IMR-90 (cell line): Measurements from ENCODE around the gene MICAL3. TPM values are rescaled to one million over a fixed set of nuclear protein-coding genes. Genes with fewer than 3 reads are reported as not detected.

Experiments
- ATAC-seq: fragments of 200-7000 bp; cut with Tn5 transposase; 2 replicates; pipeline ENCODE4 v1.9.1; 2020; ENCODE audit warnings: low read depth, mild to moderate bottlenecking, moderate library complexity
- BruUV-seq: library from RNA; stranded (reverse); fragments of 400-500 nt; replicated peaks from 2 replicates; lab custom pipeline; 2021; lab: Mats Ljungman, UMichigan
- CTCF ChIA-PET: fragments of 300-600 bp; formaldehyde crosslinking; extraction: SDS; loops from one replicate; lab custom pipeline; 2021; ENCODE audit warnings: antibody characterized with exemption; lab: Yijun Ruan, JAX
- POLR2A ChIA-PET: fragments of 300-600 bp; sonication (Branson Sonifier 250); formaldehyde crosslinking; loops from one replicate; lab custom pipeline; 2022; ENCODE audit warnings: antibody characterized with exemption; ENCODE audit not compliant: unreplicated experiment; lab: Charles Lee
- DNase-seq: peaks from one replicate; pipeline ENCODE4 v3.0.0; 2013
- H2AFZ ChIP-seq: replicated peaks from 2 replicates; pipeline ENCODE3; 2013; ENCODE audit warnings: low read length, mild to moderate bottlenecking; ENCODE audit not compliant: poor library complexity
- H2AK5ac ChIP-seq: 2 replicates; pipeline ENCODE4 v1.6.1; 2013; ENCODE audit warnings: low read depth, low read length, inconsistent platforms
- H2AK9ac ChIP-seq: replicated peaks from 2 replicates; pipeline ENCODE3; 2013; ENCODE audit warnings: mild to moderate bottlenecking, low read depth, low read length, moderate library complexity; ENCODE audit not compliant: poor library complexity
- H2BK120ac ChIP-seq: 2 replicates; pipeline ENCODE4 v1.6.1; 2013; ENCODE audit warnings: low read depth, low read length, inconsistent platforms
- H2BK15ac ChIP-seq: 3 replicates; pipeline ENCODE4 v1.6.1; 2013; ENCODE audit warnings: low read depth, low read length, inconsistent platforms
- H2BK20ac ChIP-seq: 2 replicates; pipeline ENCODE4 v1.6.1; 2013; ENCODE audit warnings: low read depth, mild to moderate bottlenecking, inconsistent platforms, low read length, moderate library complexity
- H2BK5ac ChIP-seq: 2 replicates; pipeline ENCODE4 v1.6.1; 2013; ENCODE audit warnings: mild to moderate bottlenecking, low read depth, low read length, inconsistent platforms; ENCODE audit not compliant: poor library complexity, severe bottlenecking
- H3K14ac ChIP-seq: replicated peaks from 2 replicates; pipeline ENCODE4 v1.6.1; 2013; ENCODE audit warnings: low read depth, low read length, inconsistent platforms
- H3K18ac ChIP-seq: 2 replicates; pipeline ENCODE4 v1.6.1; 2013; ENCODE audit warnings: low read depth, low read length, control low read depth
- H3K23ac ChIP-seq: 2 replicates; pipeline ENCODE4 v1.6.1; 2013; ENCODE audit warnings: low read depth, low read length, inconsistent platforms
- H3K27ac ChIP-seq: 2 replicates; pipeline ENCODE4 v1.5.1; 2013; ENCODE audit warnings: mild to moderate bottlenecking, control low read depth, low read length; ENCODE audit not compliant: insufficient read depth
- H3K27me3 ChIP-seq: 2 replicates; pipeline ENCODE4 v1.6.1; 2013; ENCODE audit warnings: low read length; ENCODE audit not compliant: control insufficient read depth, insufficient read depth
- H3K36me3 ChIP-seq: 2 replicates; pipeline ENCODE4 v1.6.1; 2013; ENCODE audit warnings: low read length, mixed read lengths; ENCODE audit not compliant: control insufficient read depth, insufficient read depth
- H3K4ac ChIP-seq: 2 replicates; pipeline ENCODE4 v1.6.1; 2013; ENCODE audit warnings: low read depth, low read length, inconsistent platforms
- H3K4me1 ChIP-seq: 2 replicates; pipeline ENCODE4 v1.6.1; 2013; ENCODE audit warnings: low read length, mixed read lengths; ENCODE audit not compliant: control insufficient read depth, insufficient read depth
- H3K4me2 ChIP-seq: 2 replicates; pipeline ENCODE4 v1.6.1; 2013; ENCODE audit warnings: low read depth, mild to moderate bottlenecking, control low read depth, low read length, moderate library complexity
- H3K4me3 ChIP-seq: 2 replicates; pipeline ENCODE4 v1.5.1; 2013; ENCODE audit warnings: low read depth, mild to moderate bottlenecking, control low read depth, low read length, moderate library complexity; ENCODE audit not compliant: insufficient read depth
- H3K56ac ChIP-seq: 2 replicates; pipeline ENCODE4 v1.6.1; 2013; ENCODE audit warnings: low read length, inconsistent platforms; ENCODE audit not compliant: insufficient read depth; ENCODE audit errors: extremely low read depth
- H3K79me1 ChIP-seq, 2 experiments: 2 replicates each; pipeline ENCODE4 v1.6.1; 2013; ENCODE audit warnings: low read length in 2 of 2, inconsistent platforms in 1 of 2, low read depth in 1 of 2
- H3K9ac ChIP-seq: 2 replicates; pipeline ENCODE4 v1.6.1; 2013; ENCODE audit warnings: low read depth, low read length, control low read depth
- H3K9me1 ChIP-seq: 2 replicates; pipeline ENCODE4 v1.6.1; 2013; ENCODE audit warnings: low read length, inconsistent platforms; ENCODE audit not compliant: insufficient read depth
- H3K9me3 ChIP-seq: 2 replicates; pipeline ENCODE4 v1.6.1; 2013; ENCODE audit warnings: low read length; ENCODE audit not compliant: control insufficient read depth, insufficient read depth
- H4K20me1 ChIP-seq: 2 replicates; pipeline ENCODE4 v1.6.1; 2013; ENCODE audit warnings: low read length, inconsistent platforms; ENCODE audit not compliant: insufficient read depth
- H4K5ac ChIP-seq: 2 replicates; pipeline ENCODE4 v1.6.1; 2013; ENCODE audit warnings: mild to moderate bottlenecking, low read depth, low read length, control low read depth
- H4K8ac ChIP-seq, 2 experiments: 2 replicates each; pipeline ENCODE4 v1.6.1; 2013; ENCODE audit warnings: low read depth in 2 of 2, low read length in 2 of 2, control low read depth in 1 of 2, inconsistent platforms in 1 of 2
- H4K91ac ChIP-seq: 2 replicates; pipeline ENCODE4 v1.6.1; 2013; ENCODE audit warnings: low read depth, low read length, inconsistent platforms; ENCODE audit not compliant: insufficient read depth
- BHLHE40 ChIP-seq: fragments of 150-350 bp; IDR thresholded peaks from 2 replicates; pipeline ENCODE4 v1.6.1; 2016; ENCODE audit warnings: mild to moderate bottlenecking, low read depth, low read length
- CEBPB ChIP-seq: IDR thresholded peaks from 2 replicates; pipeline ENCODE4 v1.6.1; 2012; ENCODE audit warnings: low read depth, low read length, improper control_type of control experiment
- CHD1 ChIP-seq: IDR thresholded peaks from 2 replicates; pipeline ENCODE4 v1.6.1; 2012; ENCODE audit warnings: low read depth, low read length, improper control_type of control experiment
- CTCF ChIP-seq: conservative IDR thresholded peaks from 2 replicates; pipeline ENCODE4 v1.5.1; 2012; ENCODE audit warnings: mild to moderate bottlenecking, low read depth, low read length, improper control_type of control experiment
- ELK1 ChIP-seq: fragments of 150-350 bp; IDR thresholded peaks from 2 replicates; pipeline ENCODE4 v1.6.1; 2016; ENCODE audit warnings: low read depth, mild to moderate bottlenecking, low read length, moderate library complexity, borderline replicate concordance
- FOS ChIP-seq: fragments of 150-350 bp; IDR thresholded peaks from 2 replicates; pipeline ENCODE4 v1.6.1; 2016; ENCODE audit warnings: low read depth, low read length
- MAFK ChIP-seq: IDR thresholded peaks from 2 replicates; pipeline ENCODE4 v1.6.1; 2012; ENCODE audit warnings: low read depth, low read length, improper control_type of control experiment
- MAZ ChIP-seq: IDR thresholded peaks from 2 replicates; pipeline ENCODE4 v1.6.1; 2012; ENCODE audit warnings: low read depth, mild to moderate bottlenecking, low read length, improper control_type of control experiment, moderate library complexity, borderline replicate concordance
- MXI1 ChIP-seq: IDR thresholded peaks from 2 replicates; pipeline ENCODE4 v1.6.1; 2012; ENCODE audit warnings: low read depth, mild to moderate bottlenecking, low read length, moderate library complexity, borderline replicate concordance
- NFE2L2 ChIP-seq: fragments of 150-350 bp; IDR thresholded peaks from 2 replicates; pipeline ENCODE4 v1.6.1; 2016; ENCODE audit warnings: low read depth, mild to moderate bottlenecking, low read length
- POLR2A ChIP-seq: IDR thresholded peaks from 2 replicates; pipeline ENCODE4 v1.6.1; 2012; ENCODE audit warnings: mild to moderate bottlenecking, low read depth, low read length
- RAD21 ChIP-seq: IDR thresholded peaks from 2 replicates; pipeline ENCODE4 v1.6.1; 2012; ENCODE audit warnings: low read length, improper control_type of control experiment
- RCOR1 ChIP-seq: IDR thresholded peaks from 2 replicates; pipeline ENCODE4 v1.6.1; 2012; ENCODE audit warnings: mild to moderate bottlenecking, low read length, improper control_type of control experiment; ENCODE audit not compliant: insufficient replicate concordance
- RFX5 ChIP-seq: IDR thresholded peaks from 2 replicates; pipeline ENCODE4 v1.8.0; 2012; ENCODE audit warnings: low read depth, mild to moderate bottlenecking, low read length, moderate library complexity
- SMC3 ChIP-seq: fragments of 150-350 bp; IDR thresholded peaks from 2 replicates; pipeline ENCODE4 v1.6.1; 2016; ENCODE audit warnings: low read depth, mild to moderate bottlenecking, antibody characterized with exemption, low read length, moderate library complexity
- USF2 ChIP-seq: fragments of 150-350 bp; IDR thresholded peaks from 2 replicates; pipeline ENCODE4 v1.6.1; 2017; ENCODE audit warnings: mild to moderate bottlenecking, antibody characterized with exemption, low read length, low read depth
- WGBS, 2 experiments: methylation state at CpG; one replicate each; pipeline versions ENCODE4 v1.1.5 to v1.1.7; 2013; ENCODE audit warnings: missing lambda C conversion rate in 2 of 2; ENCODE audit not compliant: insufficient read length in 1 of 2; ENCODE audit errors: extremely low coverage in 2 of 2; 5-methylcytosine and 5-hydroxymethylcytosine counted together
- dilution Hi-C: fragments of 300-500 bp; cut with HindIII; formaldehyde crosslinking; loops from one replicate; pipeline ENCODE4 v1.14.3; 2018; ENCODE audit warnings: low sequenced_read_pairs; ENCODE audit not compliant: unreplicated experiment
- in situ Hi-C: fragments of 300-500 bp; cut with MboI; formaldehyde crosslinking; loops from 3 replicates; pipeline ENCODE4 v1.14.3; 2019; ENCODE audit warnings: low sequenced_read_pairs, inconsistent platforms, mixed read lengths
- intact Hi-C: fragments of 100-400 bp; cut with micrococcal nuclease; formaldehyde crosslinking; loops from 2 replicates; pipeline ENCODE4 v1.10.0; 2022
- polyA plus RNA-seq, 3 experiments: library from polyadenylated mRNA; depleted of rRNA; stranded (reverse); fragments of >200 nt; gene quantifications; 2 replicates each; pipeline ENCODE4 v1.2.3, GENCODE V29; 2012; ENCODE audit warnings: low replicate concordance in 1 of 3
- total RNA-seq: library from RNA; depleted of rRNA; stranded (reverse); fragments of >200 nt; gene quantifications from 2 replicates; pipeline ENCODE4 v1.2.3, GENCODE V29; 2012

MICAL3 gene
- total and polyA plus RNA-seq, 2 of the 4 experiments (the other 2 are of a cell fraction): 17.6 to 26.8 TPM

- DNase-seq (no peak), ATAC-seq (no peak)
- Histone ChIP-seq H3K4me2 (no peak overlapping the region), H2BK5ac (no peak overlapping the region), H3K36me3 (peaks cover 26% of the 10 kb centered on the region), H2BK15ac (no peak overlapping the region), H2AFZ (no peak overlapping the region), H4K20me1 (no peaks in the 10 kb centered on the region), H4K91ac (no peak overlapping the region), H2BK20ac (no peak overlapping the region), H3K4me1 (no peaks in the 10 kb centered on the region), H2BK120ac (no peak overlapping the region), H4K8ac (no peak overlapping the region), H3K27ac (no peak overlapping the region), H3K23ac (no peak overlapping the region), H3K4ac (no peak overlapping the region), H3K27me3 (no peaks in the 10 kb centered on the region), H4K5ac (no peak overlapping the region), H3K79me1 (no peaks in the 10 kb centered on the region), H3K9me1 (no peaks in the 10 kb centered on the region), H3K56ac (no peak overlapping the region), H3K9me3 (no peaks in the 10 kb centered on the region), H3K14ac (no peak overlapping the region), H2AK9ac (peak overlapping the region; percentile 9), H3K18ac (no peak overlapping the region), H2AK5ac (no peak overlapping the region), H3K9ac (no peak overlapping the region), H3K4me3 (no peak overlapping the region)
- TF ChIP-seq SMC3 (no peak), RFX5 (no peak), MAFK (no peak), USF2 (no peak), MXI1 (no peak), NFE2L2 (no peak), CHD1 (no peak), RCOR1 (no peak), BHLHE40 (no peak), CTCF (no peak), RAD21 (no peak), FOS (no peak), CEBPB (no peak), POLR2A (no peak), ELK1 (no peak), MAZ (no peak)
- POLR2A ChIA-PET: interaction anchor here (0.6 kb wide), 1 partner anchor 32 kb away, joined by 5 read pairs; no protein-coding TSS in a partner anchor
- in situ Hi-C loops: no loop called here
- 94% methylated on average over 3 of the region's 13 CpGs; no CpG with 5 or more reads in 1 of the 2 experiments for WGBS, 2 experiments
- CTCF ChIA-PET: no interaction called here
- intact Hi-C loops: no loop called here
- no TSS peak for BruUV-seq
- dilution Hi-C loops: no loop called here
Observed at GRCh38 chr22:17838180-17838865, 186.0 kb downstream of the MICAL3 start.
